Measurements from ENCODE around the gene GNL3. TPM values are rescaled to one million over a fixed set of nuclear protein-coding genes. Genes with fewer than 3 reads are reported as not detected.
"Not testable (repeated sequence)": the region's sequence is repeated elsewhere in the genome, so short reads cannot be mapped to it uniquely, and the experiment has no call there.

Gene GNL3
- total RNA-seq, 2 experiments from 2014 or later: 167 to 172 TPM

DNA sequence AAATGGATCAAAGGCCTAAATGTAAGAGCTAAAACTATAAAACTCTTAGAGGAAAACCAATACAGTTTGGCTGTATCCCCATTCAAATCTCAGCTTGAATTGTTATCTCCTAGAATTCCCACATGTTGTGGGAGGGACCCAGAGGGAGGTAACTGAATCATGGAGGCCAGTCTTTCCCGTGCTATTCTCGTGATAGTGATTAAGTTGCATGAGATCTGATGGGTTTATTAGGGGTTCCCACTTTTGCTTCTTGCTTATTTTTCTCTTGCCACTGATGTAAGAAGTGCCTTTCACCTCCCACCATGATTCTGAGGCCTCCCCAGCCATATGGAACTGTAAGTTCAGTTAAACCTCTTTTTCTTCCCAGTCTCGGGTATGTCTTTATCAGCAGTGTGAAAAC is 9.6 kb upstream of the GNL3 start:
- H3K9me3 Mint-ChIP-seq; POLR2A ChIA-PET; DNase-seq; H3K27ac Mint-ChIP-seq; H3K27me3 Mint-ChIP-seq; intact Hi-C loops (cut with micrococcal nuclease); CTCF ChIA-PET; H3K4me3 Mint-ChIP-seq: not testable (repeated sequence)
- Mint-ChIP-seq H3K4me1 (ENCODE audit: low read depth) (peaks cover 57% of the 10 kb centered on the region), H3K36me3 (peaks cover 56% of the 10 kb centered on the region)

DNA sequence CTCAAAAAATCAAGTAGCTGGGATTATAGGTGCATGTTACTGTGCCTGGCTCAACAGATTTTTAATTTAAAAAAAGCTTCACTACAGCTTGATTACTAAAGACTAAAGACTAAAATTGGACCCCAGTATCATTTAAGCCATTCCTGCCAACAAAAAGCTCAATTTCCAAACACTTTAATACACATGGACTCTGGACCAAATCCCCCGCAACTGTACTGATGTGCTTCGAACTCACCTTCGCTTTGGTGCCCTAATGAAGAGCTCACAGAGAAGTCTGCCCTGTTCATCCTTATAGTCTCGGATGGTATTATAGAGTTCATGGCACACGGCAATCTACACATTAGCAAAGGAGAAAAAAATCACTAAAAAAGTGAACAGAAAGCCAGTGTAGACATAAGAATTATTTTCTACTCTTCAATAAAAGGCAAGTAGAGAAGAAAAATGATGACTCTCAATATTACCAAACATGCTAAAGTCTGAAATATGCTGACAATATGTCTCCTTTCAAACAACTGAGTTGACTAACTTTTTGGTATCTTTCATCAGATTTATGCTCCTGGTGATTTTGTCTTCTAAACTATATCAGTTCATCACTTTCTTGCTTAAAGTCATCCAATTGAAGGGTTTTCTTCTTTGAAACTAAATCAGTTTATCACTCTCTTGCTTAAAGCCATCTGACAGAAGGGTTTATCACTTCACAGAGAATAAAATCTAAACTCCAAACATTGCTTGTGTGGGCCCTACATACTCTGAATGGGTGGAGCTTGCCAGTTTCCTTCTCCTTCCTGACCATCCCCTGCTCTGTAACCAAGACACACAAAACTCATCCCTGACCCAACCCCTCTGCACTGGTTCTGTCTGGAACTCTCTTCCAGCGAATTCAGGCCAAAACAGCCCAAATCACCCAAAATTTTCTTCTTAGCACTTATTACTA is 7.3 kb upstream of the GNL3 start:
- Mint-ChIP-seq H3K9me3 (no peaks in the 10 kb centered on the region), H3K4me3 (no peak overlapping the region), H3K27ac (peak overlapping the region; percentile 68), H3K27me3 (no peaks in the 10 kb centered on the region), H3K4me1 (ENCODE audit: low read depth) (peaks cover 59% of the 10 kb centered on the region), H3K36me3 (peaks cover 45% of the 10 kb centered on the region)
- CTCF ChIA-PET: no interaction called here
- POLR2A ChIA-PET: interaction anchor here (1.0 to 1.4 kb wide), 2 partner anchors 8 to 58 kb away, joined by 3 read pairs; no protein-coding TSS in a partner anchor
- no peak for DNase-seq
- intact Hi-C loops (cut with micrococcal nuclease): no loop called here

DNA sequence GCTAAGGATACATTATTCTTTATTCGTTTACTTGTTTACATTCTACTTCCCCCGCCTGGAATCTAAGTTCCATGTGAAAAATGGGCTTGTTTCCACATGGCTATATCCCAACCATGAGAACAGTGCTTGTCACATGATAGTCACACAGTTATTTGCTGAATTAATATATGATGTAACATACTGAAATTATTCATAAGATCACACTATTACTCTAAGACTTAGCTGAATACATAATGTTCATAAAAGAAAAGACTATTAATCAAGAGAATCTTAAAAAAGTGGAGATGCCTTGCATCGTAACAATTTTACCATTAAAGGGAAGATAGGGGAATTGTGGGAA is 6.7 kb upstream of the GNL3 start:
- POLR2A ChIA-PET: interaction anchor here (0.6 to 1.4 kb wide), 3 partner anchors 9 to 152 kb away, joined by 3 read pairs; no protein-coding TSS in a partner anchor
- Mint-ChIP-seq H3K4me3 (no peak overlapping the region), H3K36me3 (peaks cover 45% of the 10 kb centered on the region), H3K9me3 (no peaks in the 10 kb centered on the region), H3K27me3 (no peaks in the 10 kb centered on the region), H3K27ac (peak overlapping the region; percentile 68), H3K4me1 (ENCODE audit: low read depth) (peaks cover 66% of the 10 kb centered on the region)
- no peak for DNase-seq
- CTCF ChIA-PET: no interaction called here
- intact Hi-C loops (cut with micrococcal nuclease): no loop called here

DNA sequence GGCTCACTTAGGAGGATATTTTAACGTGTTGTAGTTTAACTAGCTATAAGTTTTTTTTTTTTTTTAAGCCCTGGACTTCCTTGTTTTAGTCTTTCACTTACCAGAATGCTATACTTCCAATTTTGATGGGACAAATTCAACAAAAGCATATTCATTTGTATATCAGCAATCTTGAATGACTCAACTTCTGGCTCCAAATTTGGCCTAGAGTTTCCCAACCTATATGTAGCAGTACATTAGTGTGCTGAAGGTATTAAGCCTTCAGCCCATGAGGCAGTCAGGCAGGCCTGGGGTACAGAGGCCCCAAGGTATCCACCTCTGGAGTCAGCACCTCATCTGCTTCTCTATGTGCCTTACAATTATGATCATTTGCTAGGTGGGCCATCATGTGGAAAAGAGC is 6.0 kb upstream of the GNL3 start:
- no peaks in the 10 kb centered on the region for H3K27me3 Mint-ChIP-seq
- H3K27ac Mint-ChIP-seq: peak overlapping the region; percentile 77

DNA sequence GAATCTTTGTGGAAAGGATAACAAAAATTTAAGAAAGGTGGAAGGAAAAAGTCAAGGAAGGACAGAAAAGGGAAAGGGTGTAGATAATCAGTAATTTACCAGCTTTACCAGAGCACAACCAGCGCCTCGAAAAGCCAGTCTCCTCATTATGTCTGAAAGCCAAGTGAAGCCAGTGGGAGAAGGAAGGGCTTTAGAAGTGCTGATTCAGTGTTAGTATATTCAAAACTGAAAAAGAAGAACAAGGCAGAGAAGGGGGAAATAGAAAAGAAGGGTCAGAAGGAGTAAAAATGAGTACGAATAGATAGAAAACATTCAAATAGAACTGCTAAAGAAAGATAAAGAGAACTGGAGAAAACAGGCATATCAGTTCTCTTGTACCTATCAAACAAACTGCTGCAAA is 4.2 kb upstream of the GNL3 start:
- H3K9me3 Mint-ChIP-seq: no peaks in the 10 kb centered on the region
- H3K27ac Mint-ChIP-seq: peak overlapping the region; percentile 83
- intact Hi-C loops (cut with micrococcal nuclease): loop anchor here (5.0 to 10.0 kb wide), 2 partner anchors 216 to 363 kb away; partner anchors contain the start of genes SFMBT1 and STIMATE
- POLR2A ChIA-PET: interaction anchor here (1.0 to 2.3 kb wide), 4 partner anchors 10 to 23 kb away, joined by 4 to 40 read pairs (median 6); partner anchors contain the start of gene GLT8D1
- no peak for DNase-seq
- H3K27me3 Mint-ChIP-seq: no peaks in the 10 kb centered on the region
- H3K4me3 Mint-ChIP-seq: peak overlapping the region; percentile 20
- H3K36me3 Mint-ChIP-seq: peaks cover 46% of the 10 kb centered on the region
- H3K4me1 Mint-ChIP-seq (ENCODE audit: low read depth): peaks cover 61% of the 10 kb centered on the region
- CTCF ChIA-PET: interaction anchor here (1.0 to 1.9 kb wide), 3 partner anchors 10 to 212 kb away, joined by 4 to 12 read pairs (median 6); no protein-coding TSS in a partner anchor

More for the DNA sequence above, 6.0 kb upstream of the GNL3 start:
- Mint-ChIP-seq H3K4me1 (ENCODE audit: low read depth) (peaks cover 72% of the 10 kb centered on the region), H3K9me3 (no peaks in the 10 kb centered on the region), H3K4me3 (no peak overlapping the region), H3K36me3 (peaks cover 47% of the 10 kb centered on the region)
- POLR2A ChIA-PET: interaction anchor here (0.6 to 1.4 kb wide), 3 partner anchors 9 to 151 kb away, joined by 3 read pairs; no protein-coding TSS in a partner anchor
- CTCF ChIA-PET: no interaction called here
- intact Hi-C loops (cut with micrococcal nuclease): loop anchor here (5.0 to 10.0 kb wide), 2 partner anchors 217 to 365 kb away; partner anchors contain the start of genes SFMBT1 and STIMATE
- DNase-seq: no peak

DNA sequence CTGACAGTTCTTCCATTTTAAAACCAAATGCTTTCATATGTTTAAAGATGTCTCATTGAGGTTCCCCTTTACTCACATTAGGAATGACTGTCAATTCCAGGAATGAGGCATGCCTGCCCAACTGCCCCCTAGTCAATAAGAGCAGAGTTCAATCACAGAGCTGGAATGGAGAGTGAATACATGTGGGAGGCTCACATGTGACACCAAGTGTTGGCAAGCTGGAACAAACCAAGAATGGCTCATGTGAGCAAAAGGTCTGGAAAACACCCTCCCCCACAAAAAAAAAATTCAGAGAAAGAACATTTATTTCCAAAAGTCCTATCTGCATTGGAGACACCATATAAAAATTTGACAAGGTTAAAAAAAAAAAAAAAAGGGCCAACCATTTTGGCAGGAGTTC is 3.8 kb upstream of the GNL3 start:
- ChIA-PET POLR2A (interaction anchor here (1.0 to 2.3 kb wide), 4 partner anchors 11 to 23 kb away, joined by 4 to 40 read pairs (median 6); partner anchors contain the start of gene GLT8D1), CTCF (interaction anchor here (0.6 to 1.9 kb wide), 4 partner anchors 10 to 211 kb away, joined by 3 to 12 read pairs (median 5); no protein-coding TSS in a partner anchor)
- intact Hi-C loops (cut with micrococcal nuclease): loop anchor here (1.0 to 10.0 kb wide), 3 partner anchors 11 to 363 kb away; partner anchors contain the start of genes SFMBT1 and STIMATE
- H3K4me1 Mint-ChIP-seq (ENCODE audit: low read depth): peaks cover 62% of the 10 kb centered on the region
- H3K36me3 Mint-ChIP-seq: peaks cover 46% of the 10 kb centered on the region
- DNase-seq: peak; percentile 75
- H3K9me3 Mint-ChIP-seq: no peaks in the 10 kb centered on the region
- no peaks in the 10 kb centered on the region for H3K27me3 Mint-ChIP-seq
- H3K4me3 Mint-ChIP-seq: peak overlapping the region; percentile 20
- H3K27ac Mint-ChIP-seq: peak overlapping the region; percentile 83

DNA sequence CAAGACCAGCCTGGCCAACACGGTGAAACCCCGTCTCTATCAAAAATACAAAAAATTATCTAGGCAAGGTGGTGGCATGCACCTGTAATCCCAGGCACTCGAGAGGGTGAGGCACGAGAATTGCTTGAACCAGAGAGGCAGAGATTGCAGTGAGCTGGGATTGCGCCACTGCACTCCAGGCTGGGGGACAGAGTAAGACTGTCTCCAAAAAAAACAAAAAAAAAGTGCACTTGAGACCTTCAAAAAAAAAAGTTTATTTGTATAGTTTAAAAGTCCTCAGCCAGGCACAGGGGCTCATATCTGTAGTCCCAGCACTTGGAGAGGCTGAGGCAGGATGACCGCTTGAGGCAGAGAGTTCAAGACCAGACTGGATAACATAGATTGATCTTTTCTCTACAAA is 2.2 kb upstream of the GNL3 start:
- Mint-ChIP-seq H3K27me3 (no peaks in the 10 kb centered on the region), H3K27ac (peak overlapping the region; percentile 42), H3K9me3 (no peaks in the 10 kb centered on the region), H3K4me1 (ENCODE audit: low read depth) (peaks cover 74% of the 10 kb centered on the region), H3K4me3 (peak overlapping the region; percentile 35), H3K36me3 (peaks cover 51% of the 10 kb centered on the region)
- no peak for DNase-seq
- POLR2A ChIA-PET: interaction anchor here (0.6 to 3.2 kb wide), 2 partner anchors 13 to 115 kb away, joined by 5 to 25 read pairs; no protein-coding TSS in a partner anchor
- CTCF ChIA-PET: interaction anchor here (2.1 kb wide), 1 partner anchor 13 kb away, joined by 11 read pairs; no protein-coding TSS in a partner anchor
- intact Hi-C loops (cut with micrococcal nuclease): loop anchor here (5.0 to 10.0 kb wide), 2 partner anchors 214 to 361 kb away; partner anchors contain the start of genes SFMBT1 and STIMATE

DNA sequence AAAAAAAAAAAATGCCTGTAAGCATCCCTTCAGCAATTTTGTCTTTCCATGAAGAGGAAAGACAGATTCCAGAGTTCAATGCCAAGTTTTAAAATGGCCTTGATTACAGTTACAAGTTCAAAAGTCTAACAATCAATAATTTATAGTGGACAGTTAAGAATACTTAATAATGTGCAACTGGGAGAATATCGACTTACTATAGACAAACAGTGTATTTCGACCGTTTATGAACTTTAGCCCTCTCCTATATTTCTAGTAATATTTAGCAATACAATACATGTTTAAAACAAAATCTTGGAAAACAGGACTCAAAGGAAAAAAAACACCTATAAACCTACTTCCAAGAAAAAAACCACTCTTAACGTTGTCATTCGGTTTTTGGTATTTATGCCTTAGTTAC is 1.6 kb upstream of the GNL3 start:
- Mint-ChIP-seq H3K27me3 (no peaks in the 10 kb centered on the region), H3K4me3 (peak overlapping the region; percentile 85), H3K27ac (peak overlapping the region; percentile 96), H3K9me3 (no peaks in the 10 kb centered on the region), H3K4me1 (ENCODE audit: low read depth) (peaks cover 74% of the 10 kb centered on the region), H3K36me3 (peaks cover 51% of the 10 kb centered on the region)
- ChIA-PET POLR2A (interaction anchor here (0.6 to 3.2 kb wide), 5 partner anchors 13 to 406 kb away, joined by 4 to 25 read pairs (median 5); partner anchors contain the start of genes GLT8D1, SPCS1, UQCC5 and WDR82), CTCF (interaction anchor here (2.1 kb wide), 1 partner anchor 13 kb away, joined by 11 read pairs; no protein-coding TSS in a partner anchor)
- DNase-seq: no peak
- intact Hi-C loops (cut with micrococcal nuclease): loop anchor here (5.0 to 10.0 kb wide), 2 partner anchors 213 to 361 kb away; partner anchors contain the start of genes SFMBT1 and STIMATE

DNA sequence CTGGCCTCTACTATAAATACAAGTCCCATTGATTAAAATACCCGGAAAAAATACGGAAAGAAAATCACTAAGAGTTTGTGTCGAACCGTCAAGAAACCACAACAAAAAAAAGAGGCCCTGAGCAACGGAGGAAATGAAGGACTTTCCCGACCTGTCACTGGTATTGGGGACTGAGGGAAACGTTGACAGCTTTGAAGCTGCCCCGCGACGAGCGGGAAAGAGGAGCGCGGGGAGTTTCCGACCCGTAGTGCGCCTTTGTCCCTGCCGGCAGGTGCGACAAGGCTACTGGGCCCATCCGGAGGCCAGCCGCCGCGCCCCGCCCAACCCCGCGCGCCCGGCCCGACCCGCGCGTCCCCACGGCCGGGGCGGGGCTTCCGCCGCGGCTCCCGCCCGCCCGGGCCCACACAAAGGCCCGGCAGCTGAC is 535 bp upstream of the GNL3 start:
- H3K27me3 Mint-ChIP-seq: no peaks in the 10 kb centered on the region
- CTCF ChIA-PET: interaction anchor here (2.1 kb wide), 1 partner anchor 14 kb away, joined by 11 read pairs; no protein-coding TSS in a partner anchor
- peak; percentile 92 for DNase-seq
- peaks cover 73% of the 10 kb centered on the region for H3K4me1 Mint-ChIP-seq (ENCODE audit: low read depth)
- H3K27ac Mint-ChIP-seq: peak overlapping the region; percentile 96
- peak overlapping the region; percentile 85 for H3K4me3 Mint-ChIP-seq
- no peaks in the 10 kb centered on the region for H3K9me3 Mint-ChIP-seq
- peaks cover 54% of the 10 kb centered on the region for H3K36me3 Mint-ChIP-seq
- intact Hi-C loops (cut with micrococcal nuclease): loop anchor here (1.0 to 10.0 kb wide), 4 partner anchors 21 to 360 kb away; partner anchors contain the start of genes NISCH, SFMBT1, SPCS1 and UQCC5
- POLR2A ChIA-PET: interaction anchor here (0.6 to 3.2 kb wide), 6 partner anchors 11 to 407 kb away, joined by 3 to 25 read pairs (median 4); partner anchors contain the start of genes GLT8D1, SFMBT1, SPCS1 and UQCC5

DNA sequence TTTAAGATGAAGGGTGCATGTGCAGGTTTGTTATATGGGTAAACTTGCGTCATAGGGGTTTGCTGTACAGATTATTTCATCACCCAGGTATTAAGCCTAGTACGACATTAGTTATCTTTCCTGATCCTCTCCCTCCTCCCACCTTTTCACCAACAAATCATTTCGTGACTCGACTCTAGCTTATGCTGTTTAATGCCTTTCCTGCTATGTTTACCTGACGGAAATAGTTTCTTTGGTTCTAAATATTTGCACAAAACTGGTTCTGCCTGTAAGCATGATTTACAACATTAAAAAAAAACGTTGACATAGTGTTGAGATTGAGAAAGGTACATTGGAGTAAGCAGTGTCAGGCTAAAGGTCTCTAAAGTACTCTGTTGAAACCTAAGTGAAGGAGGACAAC is 2.4 kb downstream of the GNL3 start:
- ChIA-PET CTCF (no interaction called here), POLR2A (interaction anchor here (1.1 to 2.6 kb wide), 3 partner anchors 17 to 152 kb away, joined by 3 to 13 read pairs (median 6); partner anchors contain the start of gene UQCC5)
- peak overlapping the region; percentile 91 for H3K27ac Mint-ChIP-seq
- no peak for DNase-seq
- peaks cover 67% of the 10 kb centered on the region for H3K4me1 Mint-ChIP-seq (ENCODE audit: low read depth)
- H3K27me3 Mint-ChIP-seq: no peaks in the 10 kb centered on the region
- H3K9me3 Mint-ChIP-seq: no peaks in the 10 kb centered on the region
- intact Hi-C loops (cut with micrococcal nuclease): loop anchor here (5.0 to 10.0 kb wide), 2 partner anchors 231 to 357 kb away; partner anchors contain the start of genes NISCH and SFMBT1
- peaks cover 79% of the 10 kb centered on the region for H3K36me3 Mint-ChIP-seq
- H3K4me3 Mint-ChIP-seq: peak overlapping the region; percentile 91

DNA sequence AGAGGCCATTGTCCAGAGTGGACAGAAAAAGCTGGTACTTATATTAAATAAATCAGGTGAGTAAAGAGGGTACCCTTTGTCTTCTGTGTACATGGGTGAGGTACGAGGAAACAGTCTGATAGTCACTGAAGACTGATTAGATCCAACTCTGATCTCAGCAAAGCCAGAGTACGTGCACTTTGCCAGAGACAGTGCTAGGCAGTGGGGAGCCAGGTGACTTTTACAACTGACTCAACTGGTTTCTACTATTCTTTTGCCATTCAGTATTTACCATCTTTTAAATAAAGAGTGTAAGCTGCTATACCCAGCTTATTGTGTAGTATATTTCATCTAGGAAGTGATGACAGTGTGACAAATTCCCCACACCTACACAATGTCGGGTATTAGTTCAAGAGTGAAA is 3.3 kb downstream of the GNL3 start:
- DNase-seq: no peak
- H3K27ac Mint-ChIP-seq: peak overlapping the region; percentile 91
- intact Hi-C loops (cut with micrococcal nuclease): loop anchor here (5.0 to 10.0 kb wide), 2 partner anchors 232 to 356 kb away; partner anchors contain the start of genes NISCH and SFMBT1
- no peaks in the 10 kb centered on the region for H3K9me3 Mint-ChIP-seq
- CTCF ChIA-PET: interaction anchor here (1.0 kb wide), 1 partner anchor 18 kb away, joined by 4 read pairs; no protein-coding TSS in a partner anchor
- peak overlapping the region; percentile 91 for H3K4me3 Mint-ChIP-seq
- no peaks in the 10 kb centered on the region for H3K27me3 Mint-ChIP-seq
- POLR2A ChIA-PET: interaction anchor here (2.0 to 2.4 kb wide), 3 partner anchors 17 to 153 kb away, joined by 6 to 12 read pairs (median 8); partner anchors contain the start of genes GLT8D1, SPCS1 and UQCC5
- H3K4me1 Mint-ChIP-seq (ENCODE audit: low read depth): peaks cover 68% of the 10 kb centered on the region
- H3K36me3 Mint-ChIP-seq: peaks cover 88% of the 10 kb centered on the region

Data from activated CD4-positive, alpha-beta memory T cell treated with anti-CD3 and anti-CD28 coated beads for 36 hours (primary cell).